HG03103 (cell line): ENCODE data around the gene PPP1R3F.
A peak's percentile ranks its signal among the peaks of the same experiment; 100 is the strongest.

Experiments used
- ATAC-seq: cut with Tn5 transposase; IDR thresholded peaks from one replicate; pipeline ENCODE4 v1.9.1; 2021; ENCODE audit warnings: low read depth; ENCODE audit not compliant: unreplicated experiment

The PPP1R3F gene

GRCh38 chrX:49247916-49248811 lies 21.4 kb upstream of the PPP1R3F start:
- no peak for ATAC-seq

GRCh38 chrX:49249071-49249470 lies 20.5 kb upstream of the PPP1R3F start:
- no peak for ATAC-seq

- ATAC-seq, result no peak
Measured at GRCh38 chrX:49249616-49250015, 20.0 kb upstream of the PPP1R3F start.

GRCh38 chrX:49250066-49250465 lies 19.5 kb upstream of the PPP1R3F start:
- no peak for ATAC-seq

GRCh38 chrX:49250578-49250977 lies 19.0 kb upstream of the PPP1R3F start:
- no peak for ATAC-seq

- no peak for ATAC-seq
Measured at GRCh38 chrX:49251325-49251724, 18.3 kb upstream of the PPP1R3F start.

- ATAC-seq, result no peak
Measured at GRCh38 chrX:49254639-49255038, 15.0 kb upstream of the PPP1R3F start.

GRCh38 chrX:49256268-49256995 lies 13.2 kb upstream of the PPP1R3F start:
- ATAC-seq, result no peak

- no peak for ATAC-seq
Measured at GRCh38 chrX:49257074-49257790, 12.4 kb upstream of the PPP1R3F start.

GRCh38 chrX:49257846-49258748 lies 11.5 kb upstream of the PPP1R3F start:
- no peak for ATAC-seq

- ATAC-seq, result no peak
Measured at GRCh38 chrX:49258749-49259124, 10.9 kb upstream of the PPP1R3F start.

- no peak for ATAC-seq
Measured at GRCh38 chrX:49260221-49260985, 9.2 kb upstream of the PPP1R3F start.

GRCh38 chrX:49262603-49263002 lies 7.0 kb upstream of the PPP1R3F start:
- no peak for ATAC-seq

- no peak for ATAC-seq
Measured at GRCh38 chrX:49263631-49264030, 6.0 kb upstream of the PPP1R3F start.

- ATAC-seq, result no peak
Measured at GRCh38 chrX:49264460-49264859, 5.1 kb upstream of the PPP1R3F start, which contains the start of gene FOXP3. Gene FOXP3 (minus strand): TSS chrX:49264710. CDS start chrX:49258505, 6,205 bp downstream.

- no peak for ATAC-seq
Measured at GRCh38 chrX:49266523-49267445, 2.8 kb upstream of the PPP1R3F start.

- no peak for ATAC-seq
Measured at GRCh38 chrX:49268702-49269009, 937 bp upstream of the PPP1R3F start.

- peak; percentile 81 for ATAC-seq
Measured at GRCh38 chrX:49269010-49269766, 405 bp upstream of the PPP1R3F start.
